K562 (cell line): ENCODE data around the gene CTXN1. TPM values are rescaled to one million over a fixed set of nuclear protein-coding genes. Genes with fewer than 3 reads are reported as not detected.

Experiments used
- ASH1L ChIP-seq: fragments of 450-650 bp; IDR thresholded peaks from 2 replicates; pipeline ENCODE4 v1.6.1; 2018; ENCODE audit warnings: borderline replicate concordance, mild to moderate bottlenecking, low read depth; ENCODE audit not compliant: partially characterized antibody
- BCLAF1 ChIP-seq, 2 experiments: fragments of 450-650 bp in 1 of 2; IDR thresholded peaks; 2 replicates each; pipeline ENCODE4 v1.6.1; 2011 to 2017; ENCODE audit warnings: low read depth in 2 of 2, antibody characterized with exemption in 1 of 2, borderline replicate concordance in 1 of 2, low read length in 1 of 2, mild to moderate bottlenecking in 1 of 2, mixed read lengths in 1 of 2; ENCODE audit not compliant: control insufficient read depth in 1 of 2
- CHAMP1 ChIP-seq: fragments of 450-650 bp; IDR thresholded peaks from 2 replicates; pipeline ENCODE4 v1.6.1; 2016; ENCODE audit warnings: mild to moderate bottlenecking
- DACH1 ChIP-seq: fragments of 450-650 bp; IDR thresholded peaks from 2 replicates; pipeline ENCODE4 v1.6.1; 2018; ENCODE audit not compliant: partially characterized antibody
- EHMT2 ChIP-seq: fragments of 450-650 bp; IDR thresholded peaks from 2 replicates; pipeline ENCODE4 v1.6.1; 2018; ENCODE audit warnings: antibody characterized with exemption
- HOMEZ ChIP-seq: fragments of 250-450 bp; sonication (Bioruptor Pico); IDR thresholded peaks from 2 replicates; pipeline ENCODE4 v1.4.0; 2020; ENCODE audit warnings: mild to moderate bottlenecking, moderate library complexity
- KAT2B ChIP-seq: IDR thresholded peaks from one replicate; pipeline ENCODE4 v1.6.1; 2012; ENCODE audit warnings: low read depth, mild to moderate bottlenecking, control low read depth, inconsistent platforms, low read length, moderate library complexity
- PKNOX1 ChIP-seq: fragments of 450-650 bp; IDR thresholded peaks from 2 replicates; pipeline ENCODE4 v1.6.1; 2016
- RBM17 ChIP-seq: fragments of 200-400 bp; formaldehyde crosslinking; IDR thresholded peaks from 2 replicates; pipeline ENCODE4 v1.6.1; 2017; ENCODE audit warnings: low read depth, mild to moderate bottlenecking, low read length, borderline replicate concordance
- SIX5 ChIP-seq, 2 experiments: IDR thresholded peaks; 2 replicates each; pipeline ENCODE4 v1.6.1; 2011; ENCODE audit warnings: low read length in 2 of 2, borderline replicate concordance in 1 of 2, low read depth in 1 of 2, mild to moderate bottlenecking in 1 of 2, moderate library complexity in 1 of 2; ENCODE audit not compliant: insufficient read depth in 1 of 2
- SNIP1 ChIP-seq: fragments of 450-650 bp; IDR thresholded peaks from 2 replicates; pipeline ENCODE4 v1.7.1; 2017; ENCODE audit warnings: low read depth, mild to moderate bottlenecking
- STAT5A ChIP-seq: IDR thresholded peaks from 2 replicates; pipeline ENCODE4 v1.6.1; 2012; ENCODE audit warnings: low read length, inconsistent platforms, borderline replicate concordance
- ZC3H11A ChIP-seq: IDR thresholded peaks from 2 replicates; pipeline ENCODE4 v1.6.1; 2012; ENCODE audit warnings: low read depth, low read length, improper control_type of control experiment
- ZC3H8 ChIP-seq: fragments of 450-650 bp; IDR thresholded peaks from 2 replicates; pipeline ENCODE4 v1.6.1; 2017
- ZNF133 ChIP-seq: fragments of 250-450 bp; sonication (Bioruptor Pico); IDR thresholded peaks from 2 replicates; pipeline ENCODE4 v1.4.0; 2020; ENCODE audit warnings: mild to moderate bottlenecking
- ZNF184 ChIP-seq: sonication (generic); formaldehyde crosslinking; IDR thresholded peaks from 2 replicates; pipeline ENCODE4 v1.5.0; 2020; ENCODE audit warnings: missing genetic modification reagents
- polyA plus RNA-seq, 8 experiments: library from polyadenylated mRNA; depleted of rRNA in 4 of 8; stranded (reverse) in 5 of 8; unstranded in 3 of 8; fragments of >200 nt; fragmentation: Nextera tagmentation in 2 of 8; fragmentation: Illumina TruSeq in 1 of 8; extraction: Ambion mirVana in 2 of 8; extraction: Trizol in 1 of 8; gene quantifications; 2 replicates each; pipeline versions ENCODE4 v1.2.1 to v1.2.3, GENCODE V29; 2011 to 2014; ENCODE audit warnings: inconsistent platforms in 1 of 8, missing spikeins in 1 of 8
- total RNA-seq, 7 experiments: library from RNA; depleted of rRNA in 6 of 7; stranded (reverse); fragments of >200 nt in 6 of 7; fragmentation: Illumina TruSeq in 2 of 7; extraction: Trizol in 2 of 7; gene quantifications; 2 replicates each; pipeline versions ENCODE4 v1.2.1 to v1.2.3, GENCODE V29; 2011 to 2021; ENCODE audit warnings: low replicate concordance in 1 of 7

The CTXN1 gene
- total and polyA plus RNA-seq, 9 of the 15 experiments (the other 6 are each of a cell fraction or from before 2014, with no cell fraction given), result 0.15 to 37.4 (median 1.8) TPM; not detected in 2

GRCh38 chr19:7919610-7920518 is 6.1 kb downstream of the CTXN1 start, which contains the start of gene SNAPC2 (continued):
- TF ChIP-seq CHAMP1 (no peak), ZC3H8 (no peak), ZNF133 (CRISPR knock-in tag) (no peak), HOMEZ (CRISPR knock-in tag) (no peak), KAT2B (no peak), ASH1L (no peak), SNIP1 (no peak), ZNF184 (CRISPR knock-in tag) (no peak), ZC3H11A (no peak), EHMT2 (no peak), RBM17 (no peak), PKNOX1 (peak; percentile 4; the same call in 1 of the 2 replicates), BCLAF1 (IDR thresholded peaks at IDR 0.05; ENCODE audit: borderline replicate concordance in 1 of 2, control insufficient read depth in 1 of 2, low read depth in 2 of 2, low read length in 1 of 2) (no peak), SIX5 (IDR thresholded peaks at IDR 0.05; ENCODE audit: borderline replicate concordance in 1 of 2, insufficient read depth in 1 of 2, low read depth in 1 of 2, low read length in 2 of 2) (no peak), DACH1 (no peak), STAT5A (no peak)
